Nucleus accumbens (tissue), 56 donors: ENCODE data around the gene CDC42BPA.
"Not testable (repeated sequence)": the region's sequence is repeated elsewhere in the genome, so short reads cannot be mapped to it uniquely, and the experiment has no call there.

Experiments
- DNase-seq, 56 donors: peaks; one replicate each; lab custom pipeline; 2025; lab: John Stamatoyannopoulos, UW

The CDC42BPA gene

DNA sequence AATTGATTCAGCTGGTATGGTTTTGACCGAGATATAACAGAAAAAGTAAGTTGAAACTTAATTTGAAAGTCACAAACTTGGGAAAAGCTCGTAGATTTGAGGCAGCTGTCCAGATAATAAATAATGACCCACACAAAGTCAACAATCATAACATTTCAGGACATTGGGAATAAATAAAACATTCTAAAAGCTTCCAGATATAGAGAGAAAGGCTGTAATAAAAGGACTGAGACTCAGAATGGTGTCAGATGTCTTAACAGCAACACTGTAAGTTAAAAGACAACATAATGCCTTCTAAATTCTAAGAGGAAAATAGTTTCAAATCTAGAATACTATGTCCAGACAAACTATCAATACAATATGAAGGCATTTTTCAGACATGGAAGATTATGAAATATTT, 163.3 kb downstream of the CDC42BPA start:
- DNase-seq: no peak

GRCh38 chr1:227152525-227152924, 165.8 kb downstream of the CDC42BPA start:
- no peak for DNase-seq

- DNase-seq: no peak
These were observed 177.9 kb downstream of the CDC42BPA start for GRCh38 chr1:227140376-227140775.

GRCh38 chr1:227136210-227136820, 182.0 kb downstream of the CDC42BPA start:
- DNase-seq: no peak

- no peak for DNase-seq
These were observed 183.5 kb downstream of the CDC42BPA start for GRCh38 chr1:227134686-227135314.

DNA sequence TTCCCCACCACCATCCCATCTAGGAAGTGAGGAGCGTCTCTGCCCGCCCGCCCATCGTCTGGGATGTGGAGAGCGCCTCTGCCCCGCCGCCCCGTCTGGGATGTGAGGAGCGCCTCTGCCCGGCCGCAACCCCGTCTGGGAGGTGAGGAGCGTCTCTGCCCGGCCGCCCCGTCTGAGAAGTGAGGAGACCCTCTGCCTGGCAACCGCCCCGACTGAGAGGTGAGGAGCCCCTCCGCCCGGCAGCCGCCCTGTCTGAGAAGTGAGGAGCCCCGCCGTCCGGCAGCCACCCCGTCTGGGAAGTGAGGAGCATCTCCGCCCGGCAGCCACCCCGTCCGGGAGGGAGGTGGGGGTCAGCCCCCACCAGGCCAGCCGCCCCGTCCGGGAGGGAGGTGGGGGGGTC, 185.6 kb downstream of the CDC42BPA start:
- not testable (repeated sequence) for DNase-seq

- no peak for DNase-seq
These were observed 187.1 kb downstream of the CDC42BPA start for GRCh38 chr1:227131193-227131592.

- DNase-seq: no peak
These were observed 190.4 kb downstream of the CDC42BPA start for GRCh38 chr1:227127891-227128290.

- no peak for DNase-seq
These were observed 192.3 kb downstream of the CDC42BPA start for GRCh38 chr1:227125929-227126545.

DNA sequence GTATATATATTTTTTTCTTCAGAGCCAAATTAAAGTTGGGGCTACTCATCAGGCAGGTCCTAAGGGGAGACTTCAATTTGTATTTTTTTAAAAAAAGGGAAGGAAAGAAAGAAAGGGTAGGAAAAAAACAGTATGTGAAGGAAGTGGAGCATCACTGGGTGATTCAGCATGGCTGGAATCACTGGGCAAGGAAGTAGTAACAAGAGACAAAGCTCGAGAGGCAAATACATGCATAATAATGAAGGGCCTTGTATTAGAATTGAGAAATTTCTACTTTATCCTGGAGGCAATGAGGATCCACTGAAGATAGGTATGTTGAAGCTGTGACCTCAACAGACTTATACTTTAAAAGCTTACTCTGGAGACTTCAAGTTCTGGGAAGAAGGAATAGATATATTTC, 193.8 kb downstream of the CDC42BPA start:
- DNase-seq: no peak

GRCh38 chr1:227120826-227121225, 197.5 kb downstream of the CDC42BPA start:
- DNase-seq: no peak

DNA sequence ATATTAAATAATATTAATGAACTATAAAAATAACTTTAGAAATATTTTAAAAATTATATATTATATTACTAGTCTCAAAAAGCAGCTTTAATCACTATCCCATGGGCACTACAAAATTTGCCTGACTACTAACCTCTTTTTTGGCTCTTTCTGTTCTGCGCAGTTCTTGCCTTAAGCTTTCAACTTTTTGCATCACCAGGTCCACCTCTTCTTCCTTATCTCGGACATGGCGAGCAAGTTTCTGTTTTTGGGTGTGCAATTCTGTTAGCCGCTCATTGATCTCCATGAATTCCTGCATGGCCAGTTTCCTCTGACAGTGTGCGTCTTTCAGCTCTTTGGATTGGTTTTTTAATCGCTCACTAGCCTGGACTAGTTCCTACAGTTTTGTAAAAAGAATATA, 205.8 kb downstream of the CDC42BPA start:
- no peak for DNase-seq

- DNase-seq: no peak
These were observed 206.5 kb downstream of the CDC42BPA start for GRCh38 chr1:227111782-227112181.

DNA sequence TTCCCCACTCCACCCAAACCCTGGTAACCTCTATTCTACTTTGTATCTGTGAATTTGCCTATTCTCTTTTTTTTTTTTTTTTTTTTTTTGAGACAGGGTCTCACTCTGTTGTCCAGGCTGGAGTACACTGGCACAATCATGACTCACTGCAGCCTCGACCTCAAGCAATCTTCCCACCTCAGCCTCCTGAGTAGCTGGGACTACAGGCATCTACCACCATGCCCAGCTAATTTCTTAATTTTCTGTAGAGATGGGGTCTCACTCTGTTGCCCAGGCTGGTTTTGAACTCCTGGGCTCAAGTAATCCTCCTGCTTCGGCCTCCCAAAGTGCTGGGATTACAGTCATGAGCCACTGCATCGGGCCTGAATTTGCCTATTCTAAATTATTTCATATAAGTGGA, 213.0 kb downstream of the CDC42BPA start:
- DNase-seq: not testable (repeated sequence)

GRCh38 chr1:227102056-227102455, 216.2 kb downstream of the CDC42BPA start:
- no peak for DNase-seq

DNA sequence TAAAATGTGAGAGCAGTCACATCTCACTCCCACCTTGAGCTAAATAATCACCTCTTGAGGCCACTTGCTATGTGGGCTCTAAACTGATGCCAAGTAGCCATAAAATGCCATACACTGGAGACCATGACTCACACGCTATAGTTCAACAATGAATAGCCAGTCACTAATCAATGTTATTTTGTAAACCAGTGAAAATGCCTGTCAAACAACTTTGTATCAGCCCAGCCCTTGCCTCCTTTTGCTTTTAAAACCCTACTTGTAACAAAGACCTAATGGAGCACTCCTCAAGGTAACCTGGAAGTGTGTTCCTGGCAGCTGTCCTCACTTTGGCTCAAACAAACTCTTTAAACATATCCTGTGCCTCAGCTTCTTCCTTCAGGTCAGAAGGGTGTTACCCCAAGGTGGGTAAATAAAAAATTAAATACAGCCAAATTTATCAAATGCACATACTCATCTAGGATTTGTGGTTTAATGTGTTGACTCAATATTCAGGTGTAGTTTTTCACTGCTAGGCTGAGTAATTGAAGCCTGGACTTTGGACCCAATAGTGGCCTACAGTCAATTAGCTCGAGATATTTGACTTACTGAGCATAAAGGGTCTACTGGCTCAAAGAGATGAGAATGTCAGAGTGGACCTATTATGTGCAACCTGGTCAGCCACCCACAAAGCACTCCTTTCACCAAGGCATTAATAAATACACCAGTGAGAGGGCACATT, 223.9 kb downstream of the CDC42BPA start:
- no peak for DNase-seq

DNA sequence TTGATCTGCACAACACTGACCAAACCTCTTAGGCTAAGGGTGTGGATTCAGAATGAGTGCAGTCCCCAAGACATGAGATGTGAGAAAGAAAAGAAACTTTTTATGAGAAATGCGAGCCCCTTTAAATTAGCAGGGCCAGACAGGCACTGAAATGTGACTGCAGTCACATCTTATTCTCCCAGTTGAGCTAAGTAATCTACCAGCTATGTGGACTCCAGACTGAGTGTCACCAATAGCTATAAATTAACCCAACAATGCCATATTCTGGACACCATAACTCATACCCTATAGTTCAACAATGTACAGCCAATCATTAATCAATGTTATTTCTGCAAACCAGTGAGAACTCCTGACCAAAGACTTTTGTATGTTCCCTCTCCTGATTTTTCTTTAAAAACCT, 225.0 kb downstream of the CDC42BPA start:
- no peak for DNase-seq

- DNase-seq: no peak
These were observed 226.2 kb downstream of the CDC42BPA start for GRCh38 chr1:227092069-227092468.

DNA sequence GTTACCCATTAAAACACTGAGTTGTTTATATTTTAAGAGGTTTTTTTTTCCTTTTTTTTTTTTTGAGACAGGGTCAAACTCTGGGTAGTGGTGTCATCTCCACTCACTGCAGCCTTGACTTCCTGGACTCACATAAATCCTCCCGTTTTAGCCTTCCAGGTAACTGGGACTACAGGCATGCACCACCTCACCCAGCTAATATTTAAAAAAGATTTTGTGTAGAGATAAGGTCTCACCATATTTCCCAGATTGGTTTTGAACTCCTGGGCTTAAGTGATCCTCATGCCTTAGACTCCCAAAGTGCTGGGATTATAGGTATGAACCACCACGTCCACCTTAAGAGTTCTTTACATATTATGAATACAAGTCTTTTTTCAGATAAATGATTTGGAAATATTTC, 231.7 kb downstream of the CDC42BPA start:
- DNase-seq: no peak

- DNase-seq: no peak
These were observed 235.1 kb downstream of the CDC42BPA start for GRCh38 chr1:227082999-227083746.

GRCh38 chr1:227077783-227078182, 240.5 kb downstream of the CDC42BPA start:
- no peak for DNase-seq
